Measurements from ENCODE around the gene SGF29. TPM values are rescaled to one million over a fixed set of nuclear protein-coding genes. Genes with fewer than 3 reads are reported as not detected.
"Not testable (repeated sequence)": the region's sequence is repeated elsewhere in the genome, so short reads cannot be mapped to it uniquely, and the experiment has no call there.

SGF29 gene
- total RNA-seq, 1 experiment from 2014 or later = 25.4 TPM

DNA sequence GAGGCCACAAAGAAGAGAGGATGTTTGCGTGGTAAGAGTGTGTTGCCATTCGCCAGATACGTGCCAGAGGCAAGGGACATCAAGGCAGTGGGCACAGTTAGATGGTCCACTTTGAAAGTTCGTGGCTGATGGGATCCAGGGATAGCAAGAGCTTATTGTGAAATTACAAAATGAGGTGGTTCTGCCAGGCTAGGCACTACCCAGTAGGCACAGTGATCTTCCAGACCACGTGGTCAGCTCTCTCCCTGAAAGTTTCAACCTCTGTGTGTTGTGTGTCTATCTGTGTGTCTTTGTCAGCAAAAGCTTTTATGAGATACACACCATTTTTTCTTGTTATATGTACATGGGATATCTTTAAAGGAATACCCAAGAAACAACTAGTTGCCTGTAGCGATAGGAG lies 9.5 kb downstream of the SGF29 start:
- no peak for DNase-seq (ENCODE audit: low read depth)

DNA sequence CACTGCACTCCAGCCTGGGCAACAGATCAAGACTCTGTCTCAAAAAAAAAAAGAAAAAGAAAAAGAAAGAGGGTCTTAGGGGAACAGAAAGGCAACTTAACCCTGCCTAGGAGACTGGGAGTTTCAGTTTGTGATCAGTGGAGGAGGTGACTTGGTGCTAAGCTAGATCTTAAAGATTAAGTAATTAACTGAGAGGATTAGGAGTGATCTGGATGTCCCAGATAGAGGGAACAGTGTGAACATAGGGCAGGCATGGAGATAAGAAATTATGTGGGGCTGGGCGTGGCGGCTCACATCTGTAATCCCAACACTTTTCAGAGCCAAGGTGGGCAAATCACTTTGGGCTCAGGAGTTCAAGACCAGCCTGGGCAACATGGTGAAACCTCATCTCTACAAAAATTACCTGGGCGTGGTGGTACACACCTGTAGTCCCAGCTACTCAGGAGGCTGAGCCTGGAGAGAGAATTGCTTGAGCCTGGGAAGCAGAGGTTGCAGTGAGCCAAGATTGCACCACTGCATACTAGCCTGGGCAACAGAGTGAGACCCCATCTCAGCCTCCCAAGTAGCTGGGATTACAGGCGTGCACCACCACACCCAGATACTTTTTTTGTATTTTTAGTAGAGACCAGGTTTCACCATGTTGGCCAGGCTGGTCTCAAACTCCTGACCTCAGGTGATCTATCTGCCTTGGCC lies 12.7 kb downstream of the SGF29 start:
- DNase-seq (ENCODE audit: low read depth) = not testable (repeated sequence)

DNA sequence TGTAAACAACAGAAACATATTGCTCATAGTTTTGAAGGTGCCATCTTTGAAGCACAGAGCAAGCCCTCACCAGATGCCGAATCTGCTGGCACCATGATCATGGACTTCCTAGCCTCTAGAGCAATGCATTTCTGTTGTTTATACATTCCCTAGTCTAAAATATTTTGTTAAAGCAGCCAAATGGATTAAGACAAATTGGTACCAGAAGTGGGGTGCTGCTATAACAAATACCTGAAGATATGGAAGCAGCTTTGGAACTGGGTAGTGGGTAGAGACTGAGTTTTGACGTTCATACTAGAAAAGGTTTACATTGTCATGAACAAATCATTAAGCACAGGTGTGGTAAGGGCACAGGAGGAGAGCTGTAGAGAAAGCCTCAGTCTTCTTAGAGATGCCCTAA lies 13.6 kb downstream of the SGF29 start:
- no peak for DNase-seq (ENCODE audit: low read depth)

DNA sequence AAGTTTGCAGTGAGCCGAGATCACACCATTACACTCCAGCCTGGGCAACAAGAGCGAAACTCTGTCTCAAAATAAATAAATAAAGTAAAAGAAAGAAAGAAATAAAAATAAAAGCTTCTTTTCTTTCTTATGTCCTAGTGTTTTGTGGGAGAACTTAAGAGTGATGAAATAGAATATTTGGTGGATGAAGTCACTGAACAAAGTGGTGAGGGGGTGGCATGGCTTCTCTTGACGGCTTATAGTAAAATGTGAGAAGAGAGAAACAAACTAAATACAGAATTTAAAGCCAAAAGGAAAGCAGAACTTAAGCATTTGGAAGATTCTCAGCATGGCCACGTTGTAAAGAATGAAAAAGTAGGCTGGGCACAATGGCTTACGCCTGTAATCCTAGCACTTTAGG lies 15.3 kb downstream of the SGF29 start:
- no peak for DNase-seq (ENCODE audit: low read depth)

DNA sequence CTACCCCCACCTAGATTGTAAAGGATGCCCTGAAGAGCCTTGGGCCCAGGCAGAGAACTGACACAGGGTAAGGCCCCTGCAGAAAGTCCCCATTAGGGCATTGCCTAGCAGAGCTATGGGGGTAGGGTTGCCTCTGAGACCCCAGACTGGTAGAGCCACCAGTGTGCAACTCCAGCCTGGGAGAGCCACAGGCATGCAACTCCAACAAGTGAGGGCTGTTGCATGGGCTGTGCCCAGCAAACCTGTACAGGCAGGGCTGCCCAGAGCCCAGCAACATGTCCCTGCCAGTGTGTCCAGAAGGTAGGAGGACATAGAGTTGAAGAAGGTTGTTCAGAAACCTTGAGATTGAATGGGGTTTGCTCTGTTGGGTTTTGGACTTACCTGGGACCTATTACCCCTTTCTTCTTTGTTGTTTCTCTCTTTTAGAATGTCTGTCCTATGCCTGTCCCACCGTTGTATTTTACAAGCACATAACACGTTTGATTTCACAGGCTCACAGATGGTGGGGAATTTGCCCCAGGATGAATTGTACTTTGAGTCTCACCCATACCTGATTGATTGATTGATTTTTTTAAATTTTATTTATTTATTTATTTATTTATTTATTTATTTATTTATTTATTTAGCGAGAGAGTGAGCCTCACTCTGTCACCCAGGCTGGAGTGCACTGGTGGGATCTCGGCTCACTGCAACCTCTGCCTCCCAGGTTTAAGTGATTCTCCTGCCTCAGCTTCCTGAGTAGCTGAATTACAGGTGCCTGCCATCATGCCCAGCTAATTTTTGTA lies 16.4 kb downstream of the SGF29 start:
- no peak for DNase-seq (ENCODE audit: low read depth)

DNA sequence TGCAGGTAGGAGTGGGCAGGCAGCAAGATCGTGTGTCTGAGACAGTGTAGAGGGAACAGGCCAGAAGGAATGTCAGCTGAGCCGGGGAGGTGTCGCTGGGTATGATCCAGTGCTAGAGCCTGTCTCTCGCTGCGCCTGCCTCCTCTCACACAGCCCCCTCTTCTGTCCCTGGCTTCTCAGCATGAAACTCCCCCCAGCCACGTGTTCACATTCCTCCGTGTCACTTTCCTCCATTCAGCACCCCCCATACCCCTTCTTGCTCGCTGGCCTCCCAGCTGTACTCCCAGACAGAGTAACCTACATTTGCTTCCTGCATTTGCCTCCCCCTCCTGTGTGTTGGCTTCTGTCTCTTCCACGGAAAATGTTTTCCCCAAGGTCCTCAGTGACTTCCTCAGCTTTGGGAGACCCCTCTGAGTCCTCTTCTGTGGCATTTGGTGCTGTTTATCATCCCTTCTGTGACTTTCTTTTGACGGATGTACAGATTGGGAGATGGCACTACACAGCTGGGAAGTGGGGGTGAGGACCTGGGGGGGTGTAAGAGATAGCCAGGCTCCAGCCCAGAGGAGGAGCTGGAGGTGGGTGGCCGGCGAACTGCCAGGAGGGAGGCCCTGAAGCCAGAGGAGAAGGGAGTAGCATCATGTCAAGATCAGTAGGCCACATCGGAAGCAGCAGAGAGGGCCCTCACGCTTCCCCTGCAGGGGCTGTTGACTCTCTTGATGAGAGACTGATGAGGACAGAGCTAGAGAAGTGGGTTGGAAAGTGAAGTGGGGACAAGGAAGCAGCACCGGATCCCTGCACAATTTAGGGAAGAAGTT lies 19.2 kb downstream of the SGF29 start:
- no peak for DNase-seq (ENCODE audit: low read depth)

DNA sequence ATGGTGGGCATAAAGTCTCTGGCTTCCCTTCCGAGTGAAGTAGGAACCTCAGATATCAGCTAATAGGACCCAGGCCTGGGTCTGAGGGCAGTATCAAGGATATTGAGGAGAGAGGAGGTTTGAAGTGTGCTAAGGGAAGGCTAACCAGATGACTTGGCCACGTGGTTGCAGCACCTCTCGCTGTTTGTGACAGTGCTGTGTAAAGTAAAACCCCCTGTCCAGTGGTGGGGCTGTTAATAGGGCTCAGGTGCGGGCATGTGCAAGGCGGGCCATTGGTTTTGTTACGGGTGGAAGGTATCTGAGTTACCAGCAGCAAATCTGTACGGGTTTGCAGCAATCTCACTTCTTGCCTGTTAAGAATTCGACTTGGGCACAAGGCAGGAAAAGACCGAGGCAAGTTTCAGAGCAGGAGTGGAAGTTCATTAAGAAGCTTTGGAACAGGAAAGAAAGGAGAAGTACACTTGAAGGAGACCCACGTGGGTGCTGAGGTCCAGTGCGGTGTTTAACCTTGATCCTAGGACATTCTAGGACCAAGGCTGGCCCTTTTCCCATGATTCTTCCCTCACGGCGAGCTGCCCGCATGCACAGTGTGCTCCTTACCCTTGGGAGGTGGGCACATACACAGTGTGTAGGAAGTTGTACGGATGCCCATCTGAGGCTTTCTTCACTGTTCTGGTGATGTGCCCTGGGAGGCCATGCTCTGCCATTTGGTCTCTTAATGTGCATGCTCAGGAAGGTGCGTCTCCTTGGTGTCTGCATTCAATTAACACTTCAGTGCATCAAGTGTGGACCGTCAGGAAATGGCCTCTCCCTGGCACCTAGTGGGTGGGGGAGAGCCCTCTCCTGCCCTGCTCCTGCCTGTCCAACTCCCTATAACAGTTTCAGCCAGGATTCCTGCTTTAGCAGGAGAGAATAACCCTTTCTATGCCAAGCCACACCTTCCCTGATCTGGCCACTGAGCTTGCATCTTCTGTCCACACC lies 20.3 kb downstream of the SGF29 start:
- DNase-seq (ENCODE audit: low read depth) = no peak

DNA sequence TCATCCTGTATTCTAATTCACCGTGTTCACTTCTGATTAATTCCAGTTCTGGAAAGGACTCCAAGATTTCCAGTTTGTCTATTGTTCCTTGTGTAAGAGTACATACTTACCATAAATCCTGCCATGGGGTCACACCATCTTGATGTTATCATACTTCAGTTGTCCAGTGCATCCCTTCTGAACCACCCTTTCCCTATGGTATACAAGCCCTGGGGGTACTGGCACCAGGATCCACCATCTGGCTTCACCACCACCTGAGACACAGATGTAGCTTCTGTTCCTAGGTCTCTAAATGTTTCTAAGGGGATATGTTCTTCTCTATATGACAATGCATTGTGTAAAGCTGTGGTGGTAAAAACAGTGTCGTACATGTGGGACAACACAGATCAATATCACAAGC lies 21.2 kb downstream of the SGF29 start:
- no peak for DNase-seq (ENCODE audit: low read depth)

DNA sequence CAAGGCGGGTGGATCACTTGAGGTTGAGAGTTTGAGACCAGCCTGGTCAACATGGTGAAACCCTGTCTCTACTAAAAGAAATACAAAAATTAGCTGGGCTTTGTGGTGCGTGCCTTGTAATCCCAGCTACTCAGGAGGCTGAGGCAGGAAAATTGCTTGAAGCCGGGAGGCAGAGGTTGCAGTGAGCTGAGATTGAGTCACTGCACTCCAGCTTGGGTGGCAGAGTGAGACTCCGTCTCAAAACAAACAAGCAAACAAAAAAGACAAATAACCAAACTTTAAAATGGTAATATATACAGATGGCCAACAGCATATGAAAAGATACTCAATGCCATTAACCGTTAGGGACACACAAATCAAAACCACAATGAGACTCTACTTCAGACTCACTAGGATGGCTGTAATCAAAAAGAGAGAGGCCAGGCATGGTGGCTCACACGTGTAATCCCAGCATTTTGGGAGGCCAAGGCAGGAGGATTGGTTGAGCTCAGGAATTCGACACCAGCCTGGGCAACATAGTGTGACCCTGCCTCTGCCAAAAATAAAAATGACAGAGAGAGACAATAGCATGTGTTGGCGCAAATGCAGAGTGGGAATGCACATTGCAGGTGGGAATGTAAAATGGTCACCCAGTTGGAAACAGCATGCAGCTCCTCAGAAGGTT lies 21.9 kb downstream of the SGF29 start:
- DNase-seq (ENCODE audit: low read depth) = no peak

DNA sequence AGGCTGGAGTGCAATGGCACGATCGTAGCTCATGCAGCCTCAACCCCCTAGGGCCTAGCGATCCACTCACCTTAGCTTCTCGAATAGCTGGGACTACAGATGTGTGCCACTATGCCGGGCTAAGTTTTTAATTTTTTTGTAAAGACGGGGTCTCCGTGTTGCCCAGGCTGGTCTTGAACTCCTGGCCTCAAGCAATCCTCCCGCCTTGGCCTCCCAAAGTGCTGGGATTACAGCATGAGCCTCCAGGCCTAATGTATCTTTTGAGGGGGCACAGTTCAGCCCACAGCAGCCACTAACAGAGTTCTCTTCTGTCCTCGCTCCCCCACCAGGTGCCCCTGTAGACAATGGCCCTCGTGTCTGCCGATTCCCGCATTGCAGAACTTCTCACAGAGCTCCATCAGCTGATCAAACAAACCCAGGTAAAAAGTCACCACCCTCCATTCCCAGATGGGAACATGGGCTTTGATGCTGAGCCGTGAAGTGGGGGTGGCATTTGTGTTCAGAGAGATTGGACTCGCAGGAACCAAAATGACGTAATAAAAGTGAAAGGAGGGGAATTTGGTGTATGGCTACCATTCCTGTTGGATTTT lies 27.1 kb downstream of the SGF29 start:
- no peak for DNase-seq (ENCODE audit: low read depth)

DNA sequence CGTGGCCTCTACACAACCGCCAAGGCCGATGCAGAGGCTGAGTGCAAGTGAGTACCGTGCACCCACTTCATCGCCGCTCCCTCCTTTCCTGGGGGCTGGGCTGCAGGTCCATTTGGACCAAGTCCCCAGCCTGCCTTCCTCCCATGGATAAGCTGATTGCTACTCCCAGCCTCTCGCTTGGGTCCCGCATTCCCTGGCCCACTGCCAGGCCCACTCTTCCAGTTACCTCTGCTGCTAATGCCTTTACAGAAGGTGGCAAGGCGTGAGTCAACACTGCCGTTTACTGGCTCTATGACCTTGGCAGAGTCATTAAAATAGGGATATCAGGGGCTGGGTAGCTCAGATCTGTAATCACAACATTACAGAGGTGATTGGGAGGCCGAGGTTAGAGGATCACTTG lies 32.0 kb downstream of the SGF29 start:
- no peak for DNase-seq (ENCODE audit: low read depth)

DNA sequence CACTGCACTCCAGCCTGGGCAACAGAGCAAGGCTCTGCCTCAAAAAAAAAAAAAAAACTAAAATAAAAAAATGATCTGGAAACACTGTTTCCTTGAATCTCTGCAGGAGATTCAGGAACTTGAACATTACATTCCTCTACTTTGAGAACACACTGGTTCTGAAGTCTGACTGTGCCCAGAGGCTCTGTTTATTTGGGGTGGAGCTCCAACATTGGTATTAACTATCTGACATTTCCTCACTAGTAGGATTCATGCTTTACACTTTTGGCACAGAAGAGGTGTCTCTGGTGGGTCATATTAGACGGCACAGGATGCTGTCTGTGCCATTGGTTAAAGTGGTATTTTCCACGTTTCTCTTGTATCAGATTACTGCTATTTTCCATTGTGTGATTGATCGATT lies 32.7 kb downstream of the SGF29 start:
- no peak for DNase-seq (ENCODE audit: low read depth)

DNA sequence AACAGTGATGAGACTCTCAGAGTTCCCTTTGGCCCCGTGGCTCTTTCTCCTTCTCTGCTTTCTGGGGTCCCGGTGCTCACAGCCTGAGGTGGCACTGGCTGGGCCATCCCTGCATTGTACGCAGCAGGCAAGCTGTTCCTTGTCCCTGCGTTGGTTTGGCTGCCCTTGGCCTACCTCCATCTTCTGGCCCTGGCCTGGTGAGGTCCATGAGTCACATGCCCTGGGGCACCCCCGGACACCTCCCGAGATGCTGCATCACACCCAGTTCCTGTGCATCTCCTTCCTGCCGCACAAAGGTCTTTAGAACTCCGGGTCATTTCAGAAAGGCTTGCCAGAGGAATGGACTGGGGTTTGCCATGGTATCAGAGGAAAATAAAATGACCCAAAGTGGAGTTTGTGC lies 33.7 kb downstream of the SGF29 start:
- peak; percentile 15 for DNase-seq (ENCODE audit: low read depth)

DNA sequence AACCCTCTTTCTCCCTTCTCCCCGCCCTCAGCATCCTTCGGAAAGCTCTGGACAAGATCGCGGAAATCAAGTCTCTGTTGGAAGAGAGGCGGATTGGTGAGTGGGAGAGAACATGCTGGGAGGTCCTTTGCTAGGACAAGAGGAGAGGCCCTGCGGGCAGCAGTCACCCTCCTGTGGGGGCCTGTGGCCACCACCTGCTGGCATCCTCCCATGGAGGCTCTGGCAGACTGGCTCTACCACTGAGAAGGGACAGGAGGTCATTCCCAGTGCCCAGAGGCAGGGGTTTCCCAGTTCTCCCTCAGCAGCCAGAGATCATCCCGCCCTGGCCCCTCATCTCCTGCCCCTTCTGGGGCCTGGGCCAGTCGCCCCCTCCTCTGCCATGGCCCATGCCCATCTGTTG lies 35.3 kb downstream of the SGF29 start:
- DNase-seq (ENCODE audit: low read depth) = no peak

DNA sequence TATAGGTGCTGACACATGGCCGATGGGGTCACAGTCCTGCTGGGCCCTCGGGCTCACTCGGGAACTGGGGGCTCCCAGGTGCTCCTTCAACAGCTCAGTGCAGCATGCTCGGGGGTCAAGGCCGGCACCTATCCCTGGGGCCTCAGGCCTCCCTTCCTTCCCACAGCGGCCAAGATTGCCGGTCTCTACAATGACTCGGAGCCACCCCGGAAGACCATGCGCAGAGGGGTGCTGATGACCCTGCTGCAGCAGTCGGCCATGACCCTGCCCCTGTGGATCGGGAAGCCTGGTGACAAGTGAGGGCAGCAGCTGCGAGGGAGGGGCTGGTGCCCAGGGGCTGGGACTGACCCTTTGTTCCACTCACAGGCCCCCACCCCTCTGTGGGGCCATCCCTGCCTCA lies 36.2 kb downstream of the SGF29 start:
- no peak for DNase-seq (ENCODE audit: low read depth)

DNA sequence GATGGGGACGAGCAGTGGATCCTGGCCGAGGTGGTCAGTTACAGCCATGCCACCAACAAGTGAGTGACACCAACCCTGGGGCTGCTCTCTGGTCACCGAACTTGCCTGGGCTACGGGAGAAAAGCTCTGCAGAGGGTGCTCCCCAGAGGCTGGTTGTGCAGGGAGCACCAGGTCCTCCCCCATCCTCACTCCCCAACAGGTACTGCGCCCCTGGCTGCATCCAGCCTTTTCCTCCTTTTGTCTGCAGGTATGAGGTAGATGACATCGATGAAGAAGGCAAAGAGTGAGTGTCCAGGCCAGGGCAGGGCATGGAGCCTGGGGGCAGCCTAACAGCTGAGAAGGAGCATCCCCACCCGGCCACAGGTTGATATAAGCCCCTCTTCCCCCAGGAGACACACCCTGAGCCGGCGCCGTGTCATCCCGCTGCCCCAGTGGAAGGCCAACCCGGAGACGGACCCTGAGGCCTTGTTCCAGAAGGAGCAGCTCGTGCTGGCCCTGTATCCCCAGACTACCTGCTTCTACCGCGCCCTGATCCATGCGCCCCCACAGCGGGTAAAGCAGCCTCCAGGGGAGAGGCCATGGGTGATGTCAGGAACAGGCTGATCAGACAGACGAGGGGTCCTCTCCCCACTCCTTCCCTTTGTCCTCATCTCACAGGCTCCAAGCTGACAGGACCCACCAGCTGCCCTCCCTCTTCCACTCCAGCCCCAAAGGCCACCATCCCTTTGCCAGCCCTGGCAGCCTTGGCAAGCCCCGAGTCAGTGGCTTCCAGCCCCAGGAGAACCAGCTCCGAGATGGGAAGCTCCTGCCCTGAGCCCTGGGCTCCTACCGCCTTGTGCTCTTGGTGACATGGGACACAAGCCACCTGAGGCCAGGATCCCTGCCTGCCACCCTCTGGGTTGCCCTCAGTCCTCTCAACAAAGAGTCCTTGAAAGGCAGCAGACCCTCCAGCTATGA lies 36.9 kb downstream of the SGF29 start:
- no peak for DNase-seq (ENCODE audit: low read depth)

DNA sequence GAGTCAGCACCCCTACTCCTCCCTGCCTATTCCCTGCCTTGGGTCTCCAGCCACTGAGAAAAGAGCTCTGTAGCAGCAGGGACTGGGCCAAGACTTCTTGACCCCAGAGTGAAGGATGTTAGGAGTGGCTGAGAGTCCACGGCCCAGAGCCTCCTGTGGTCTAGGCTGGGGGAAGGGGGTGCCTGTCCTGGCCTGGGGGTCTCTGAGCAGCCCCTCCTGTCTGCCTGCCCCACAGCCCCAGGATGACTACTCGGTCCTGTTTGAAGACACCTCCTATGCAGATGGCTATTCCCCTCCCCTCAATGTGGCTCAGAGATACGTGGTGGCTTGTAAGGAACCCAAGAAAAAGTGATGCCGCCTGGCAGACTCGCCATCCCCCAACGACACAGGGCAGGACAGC lies 37.6 kb downstream of the SGF29 start:
- DNase-seq (ENCODE audit: low read depth) = no peak

DNA sequence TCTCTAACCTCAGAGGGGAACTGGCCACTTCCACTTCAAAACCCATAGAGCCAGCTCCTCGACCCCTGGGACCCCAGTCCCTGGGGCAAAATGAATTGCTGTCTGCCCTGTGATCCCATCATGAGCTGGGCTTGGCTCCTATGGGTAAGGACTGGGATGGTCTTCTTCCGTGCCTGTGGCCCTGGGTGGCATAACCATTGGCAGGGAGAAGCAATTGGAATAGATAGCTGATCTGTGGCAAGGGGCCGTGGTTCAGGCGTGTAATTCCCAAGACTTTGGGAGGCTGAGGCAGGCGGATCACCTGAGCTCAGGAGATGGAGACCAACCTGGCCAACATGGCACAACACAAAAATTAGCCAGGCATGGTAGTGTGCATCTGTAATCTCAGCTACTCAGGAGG lies 38.8 kb downstream of the SGF29 start:
- DNase-seq (ENCODE audit: low read depth) = no peak

DNA sequence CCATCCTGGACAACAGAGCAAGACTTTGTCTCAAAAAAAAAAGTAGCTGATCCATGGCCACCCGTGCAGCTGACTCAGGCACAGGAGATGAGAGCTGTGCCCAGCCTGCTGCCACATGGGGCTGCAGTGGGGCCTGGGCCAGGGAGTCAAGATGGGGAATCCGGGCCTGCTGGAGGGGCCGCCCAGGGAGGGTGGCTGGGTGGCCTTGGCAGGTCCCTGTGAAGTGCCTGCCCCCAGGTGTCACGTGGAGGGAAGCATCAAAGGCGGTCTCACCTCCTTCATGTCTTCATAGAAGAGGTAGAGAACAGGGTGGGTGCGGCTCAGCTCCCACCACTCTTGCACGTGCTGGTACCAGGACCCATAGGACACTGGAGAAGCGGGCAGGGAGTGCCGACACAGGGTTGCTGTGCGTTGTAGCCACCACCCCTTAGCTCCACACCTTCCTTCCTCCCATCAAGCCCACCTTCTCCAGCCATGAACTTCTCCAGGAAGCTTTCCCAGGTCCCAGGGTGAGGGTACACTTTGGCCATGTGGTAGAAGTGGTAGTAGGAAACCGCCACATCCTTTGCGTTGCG lies 39.3 kb downstream of the SGF29 start:
- no peak for DNase-seq (ENCODE audit: low read depth)

All from HT1080 (cell line).